ENCODE measurements around the gene GOLPH3. TPM values are rescaled to one million over a fixed set of nuclear protein-coding genes. Genes with fewer than 3 reads are reported as not detected.

Gene GOLPH3
- total and polyA plus RNA-seq, 4 donors = 64.1 to 116 (median 68.5) TPM

DNA sequence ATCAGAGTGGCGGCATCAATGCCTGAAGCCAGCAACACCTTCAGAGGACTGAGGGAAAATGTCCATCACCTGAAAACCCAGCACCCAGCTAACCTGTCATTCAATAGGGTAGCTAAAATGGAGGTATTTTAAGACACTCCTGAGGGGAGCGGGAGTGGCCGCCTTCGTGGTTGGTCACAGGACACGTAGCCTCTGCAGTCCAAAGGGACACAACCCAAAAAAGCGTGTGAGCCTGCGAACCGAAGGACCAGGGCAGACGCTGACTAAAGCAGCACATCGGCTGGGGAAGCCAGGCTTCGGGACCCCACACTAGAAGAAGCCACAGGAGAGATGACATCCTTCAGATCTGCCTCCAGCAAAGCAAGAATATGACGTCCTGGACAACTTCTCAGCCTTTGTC is 70.6 kb downstream of the GOLPH3 start:
- Histone ChIP-seq H3K4me1 (ENCODE audit: control insufficient read depth in 4 of 4, insufficient read depth in 4 of 4, low read length in 3 of 4) (no peaks in the 10 kb centered on the region), H3K36me3 (ENCODE audit: control insufficient read depth in 4 of 4, insufficient read depth in 3 of 4, low read depth in 1 of 4, low read length in 3 of 4) (peaks cover 12 to 63% (median 44%) of the 10 kb centered on the region in 4 donors), H3K9me3 (ENCODE audit: control insufficient read depth in 4 of 4, low read length in 3 of 4) (no peaks in the 10 kb centered on the region), H3K4me3 (ENCODE audit: low read depth in 1 of 3, low read length in 3 of 3) (no peak overlapping the region), H3K9ac (ENCODE audit: low read depth in 1 of 2, low read length in 2 of 2) (no peak overlapping the region), H3K27me3 (ENCODE audit: control insufficient read depth in 4 of 4, insufficient read depth in 4 of 4, low read length in 3 of 4) (no peaks in the 10 kb centered on the region), H3K27ac (ENCODE audit: low read depth in 1 of 2, low read length in 2 of 2) (no peak overlapping the region)
- no peak for DNase-seq (ENCODE audit: low spot score)
- TF ChIP-seq, protein P1, sequence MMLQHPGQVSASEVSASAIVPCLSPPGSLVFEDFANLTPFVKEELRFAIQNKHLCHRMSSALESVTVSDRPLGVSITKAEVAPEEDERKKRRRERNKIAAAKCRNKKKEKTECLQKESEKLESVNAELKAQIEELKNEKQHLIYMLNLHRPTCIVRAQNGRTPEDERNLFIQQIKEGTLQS (IDR thresholded peaks at IDR 0.05) = no peak
- TF ChIP-seq SP1 (IDR thresholded peaks at IDR 0.05) (no peak), HNF4A (conservative IDR thresholded peaks at IDR 0.05) (no peak), TAF1 (conservative IDR thresholded peaks at IDR 0.05) (no peak), RAD21 (IDR thresholded peaks at IDR 0.05) (no peak), FOXA2 (IDR thresholded peaks at IDR 0.05) (no peak), EGR1 (IDR thresholded peaks at IDR 0.05; ENCODE audit: low read depth in 2 of 2) (no peak), GABPA (IDR thresholded peaks at IDR 0.05 in 1 of 2, conservative IDR thresholded peaks at IDR 0.05 in 1 of 2) (no peak)
- TF ChIP-seq, protein P2, sequence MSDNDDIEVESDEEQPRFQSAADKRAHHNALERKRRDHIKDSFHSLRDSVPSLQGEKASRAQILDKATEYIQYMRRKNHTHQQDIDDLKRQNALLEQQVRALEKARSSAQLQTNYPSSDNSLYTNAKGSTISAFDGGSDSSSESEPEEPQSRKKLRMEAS (IDR thresholded peaks at IDR 0.05) = no peak
- TF ChIP-seq, protein P3, sequence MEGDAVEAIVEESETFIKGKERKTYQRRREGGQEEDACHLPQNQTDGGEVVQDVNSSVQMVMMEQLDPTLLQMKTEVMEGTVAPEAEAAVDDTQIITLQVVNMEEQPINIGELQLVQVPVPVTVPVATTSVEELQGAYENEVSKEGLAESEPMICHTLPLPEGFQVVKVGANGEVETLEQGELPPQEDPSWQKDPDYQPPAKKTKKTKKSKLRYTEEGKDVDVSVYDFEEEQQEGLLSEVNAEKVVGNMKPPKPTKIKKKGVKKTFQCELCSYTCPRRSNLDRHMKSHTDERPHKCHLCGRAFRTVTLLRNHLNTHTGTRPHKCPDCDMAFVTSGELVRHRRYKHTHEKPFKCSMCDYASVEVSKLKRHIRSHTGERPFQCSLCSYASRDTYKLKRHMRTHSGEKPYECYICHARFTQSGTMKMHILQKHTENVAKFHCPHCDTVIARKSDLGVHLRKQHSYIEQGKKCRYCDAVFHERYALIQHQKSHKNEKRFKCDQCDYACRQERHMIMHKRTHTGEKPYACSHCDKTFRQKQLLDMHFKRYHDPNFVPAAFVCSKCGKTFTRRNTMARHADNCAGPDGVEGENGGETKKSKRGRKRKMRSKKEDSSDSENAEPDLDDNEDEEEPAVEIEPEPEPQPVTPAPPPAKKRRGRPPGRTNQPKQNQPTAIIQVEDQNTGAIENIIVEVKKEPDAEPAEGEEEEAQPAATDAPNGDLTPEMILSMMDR (IDR thresholded peaks at IDR 0.05; ENCODE audit: low read depth, low read length, missing input control) = no peak
- 97% methylated on average over 12 of the region's 12 CpGs for WGBS

DNA sequence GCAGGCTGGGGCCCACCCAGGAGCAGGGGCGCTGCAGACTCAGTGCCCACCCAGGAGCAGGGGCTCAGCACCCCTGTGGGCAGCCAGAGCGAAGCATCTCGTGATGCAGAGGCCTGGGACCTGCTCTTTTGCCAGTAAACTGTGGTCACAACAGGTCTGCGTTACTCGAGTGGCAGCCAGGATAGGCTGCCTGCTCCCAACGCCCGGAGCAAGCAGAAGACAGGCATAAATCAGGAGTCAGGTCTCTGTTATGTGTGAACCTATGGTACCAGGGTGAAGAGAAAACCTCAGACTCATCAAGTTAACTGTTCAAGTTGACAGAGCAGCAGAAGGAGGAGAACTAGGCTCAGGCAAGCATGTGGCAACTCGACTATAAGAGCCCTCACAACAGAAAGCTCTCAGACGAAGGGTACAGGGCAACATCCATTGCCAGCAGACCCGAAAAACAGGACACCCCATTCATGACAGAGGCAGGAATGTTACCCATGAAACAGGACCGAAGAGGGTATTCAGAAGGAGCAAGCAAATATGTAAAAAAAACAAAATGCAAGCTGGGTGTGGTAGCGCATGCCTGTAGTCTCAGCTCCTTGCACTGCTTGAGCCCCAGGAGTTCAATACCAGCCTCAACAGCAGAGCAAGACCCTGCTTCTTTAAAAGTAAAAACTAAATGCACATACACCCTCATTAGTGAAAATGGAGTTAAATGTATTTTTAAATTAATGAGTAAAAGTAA is 71.7 kb downstream of the GOLPH3 start:
- Histone ChIP-seq H3K4me1 (ENCODE audit: control insufficient read depth in 4 of 4, insufficient read depth in 4 of 4, low read length in 3 of 4) (no peaks in the 10 kb centered on the region), H3K9me3 (ENCODE audit: control insufficient read depth in 4 of 4, low read length in 3 of 4) (no peaks in the 10 kb centered on the region), H3K4me3 (ENCODE audit: low read depth in 1 of 3, low read length in 3 of 3) (no peak overlapping the region), H3K27ac (ENCODE audit: low read depth in 1 of 2, low read length in 2 of 2) (no peak overlapping the region), H3K9ac (ENCODE audit: low read depth in 1 of 2, low read length in 2 of 2) (no peak overlapping the region), H3K27me3 (ENCODE audit: control insufficient read depth in 4 of 4, insufficient read depth in 4 of 4, low read length in 3 of 4) (no peaks in the 10 kb centered on the region), H3K36me3 (ENCODE audit: control insufficient read depth in 4 of 4, insufficient read depth in 3 of 4, low read depth in 1 of 4, low read length in 3 of 4) (peaks cover 12 to 53% (median 40%) of the 10 kb centered on the region in 4 donors)
- DNase-seq (ENCODE audit: low spot score) = no peak
- WGBS = 94% methylated on average over 12 of the region's 12 CpGs
- TF ChIP-seq JUND (IDR thresholded peaks at IDR 0.05) (no peak), EGR1 (IDR thresholded peaks at IDR 0.05; ENCODE audit: low read depth in 2 of 2) (no peak), FOXA2 (IDR thresholded peaks at IDR 0.05) (no peak), FOXA1 (IDR thresholded peaks at IDR 0.05) (no peak), NR2F2 (IDR thresholded peaks at IDR 0.05) (no peak), RXRA (IDR thresholded peaks at IDR 0.05) (no peak), SP1 (IDR thresholded peaks at IDR 0.05) (no peak), RAD21 (IDR thresholded peaks at IDR 0.05) (no peak), TAF1 (conservative IDR thresholded peaks at IDR 0.05) (no peak), YY1 (IDR thresholded peaks at IDR 0.05) (no peak)
- TF ChIP-seq, protein P4, sequence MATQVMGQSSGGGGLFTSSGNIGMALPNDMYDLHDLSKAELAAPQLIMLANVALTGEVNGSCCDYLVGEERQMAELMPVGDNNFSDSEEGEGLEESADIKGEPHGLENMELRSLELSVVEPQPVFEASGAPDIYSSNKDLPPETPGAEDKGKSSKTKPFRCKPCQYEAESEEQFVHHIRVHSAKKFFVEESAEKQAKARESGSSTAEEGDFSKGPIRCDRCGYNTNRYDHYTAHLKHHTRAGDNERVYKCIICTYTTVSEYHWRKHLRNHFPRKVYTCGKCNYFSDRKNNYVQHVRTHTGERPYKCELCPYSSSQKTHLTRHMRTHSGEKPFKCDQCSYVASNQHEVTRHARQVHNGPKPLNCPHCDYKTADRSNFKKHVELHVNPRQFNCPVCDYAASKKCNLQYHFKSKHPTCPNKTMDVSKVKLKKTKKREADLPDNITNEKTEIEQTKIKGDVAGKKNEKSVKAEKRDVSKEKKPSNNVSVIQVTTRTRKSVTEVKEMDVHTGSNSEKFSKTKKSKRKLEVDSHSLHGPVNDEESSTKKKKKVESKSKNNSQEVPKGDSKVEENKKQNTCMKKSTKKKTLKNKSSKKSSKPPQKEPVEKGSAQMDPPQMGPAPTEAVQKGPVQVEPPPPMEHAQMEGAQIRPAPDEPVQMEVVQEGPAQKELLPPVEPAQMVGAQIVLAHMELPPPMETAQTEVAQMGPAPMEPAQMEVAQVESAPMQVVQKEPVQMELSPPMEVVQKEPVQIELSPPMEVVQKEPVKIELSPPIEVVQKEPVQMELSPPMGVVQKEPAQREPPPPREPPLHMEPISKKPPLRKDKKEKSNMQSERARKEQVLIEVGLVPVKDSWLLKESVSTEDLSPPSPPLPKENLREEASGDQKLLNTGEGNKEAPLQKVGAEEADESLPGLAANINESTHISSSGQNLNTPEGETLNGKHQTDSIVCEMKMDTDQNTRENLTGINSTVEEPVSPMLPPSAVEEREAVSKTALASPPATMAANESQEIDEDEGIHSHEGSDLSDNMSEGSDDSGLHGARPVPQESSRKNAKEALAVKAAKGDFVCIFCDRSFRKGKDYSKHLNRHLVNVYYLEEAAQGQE (IDR thresholded peaks at IDR 0.05) = no peak
- TF ChIP-seq, protein P5, sequence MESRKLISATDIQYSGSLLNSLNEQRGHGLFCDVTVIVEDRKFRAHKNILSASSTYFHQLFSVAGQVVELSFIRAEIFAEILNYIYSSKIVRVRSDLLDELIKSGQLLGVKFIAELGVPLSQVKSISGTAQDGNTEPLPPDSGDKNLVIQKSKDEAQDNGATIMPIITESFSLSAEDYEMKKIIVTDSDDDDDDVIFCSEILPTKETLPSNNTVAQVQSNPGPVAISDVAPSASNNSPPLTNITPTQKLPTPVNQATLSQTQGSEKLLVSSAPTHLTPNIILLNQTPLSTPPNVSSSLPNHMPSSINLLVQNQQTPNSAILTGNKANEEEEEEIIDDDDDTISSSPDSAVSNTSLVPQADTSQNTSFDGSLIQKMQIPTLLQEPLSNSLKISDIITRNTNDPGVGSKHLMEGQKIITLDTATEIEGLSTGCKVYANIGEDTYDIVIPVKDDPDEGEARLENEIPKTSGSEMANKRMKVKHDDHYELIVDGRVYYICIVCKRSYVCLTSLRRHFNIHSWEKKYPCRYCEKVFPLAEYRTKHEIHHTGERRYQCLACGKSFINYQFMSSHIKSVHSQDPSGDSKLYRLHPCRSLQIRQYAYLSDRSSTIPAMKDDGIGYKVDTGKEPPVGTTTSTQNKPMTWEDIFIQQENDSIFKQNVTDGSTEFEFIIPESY (IDR thresholded peaks at IDR 0.05) = no peak
- TF ChIP-seq, protein P2 (IDR thresholded peaks at IDR 0.05) = no peak
- TF ChIP-seq, protein P1 (IDR thresholded peaks at IDR 0.05) = no peak
- TF ChIP-seq, protein P3 (IDR thresholded peaks at IDR 0.05; ENCODE audit: low read depth, low read length, missing input control) = no peak
